GM12878 (cell line): Measurements from ENCODE around the gene SMOC2. TPM values are rescaled to one million over a fixed set of nuclear protein-coding genes. Genes with fewer than 3 reads are reported as not detected.

Experiments used
- ATAC-seq: fragments of 200-7000 bp; cut with Tn5 transposase; 3 replicates; pipeline ENCODE4 v1.9.1; 2020; ENCODE audit warnings: mild to moderate bottlenecking, moderate library complexity
- BruUV-seq: library from RNA; stranded (reverse); fragments of 400-500 nt; replicated peaks from 2 replicates; lab custom pipeline; 2021; lab: Mats Ljungman, UMichigan
- CTCF ChIA-PET: fragments of 300-600 bp; sonication (Branson Sonifier 250); formaldehyde crosslinking; extraction: SDS; loops from one replicate; lab custom pipeline; 2021; ENCODE audit warnings: inconsistent platforms; lab: Yijun Ruan, JAX
- POLR2A ChIA-PET: fragments of 350-600 bp; formaldehyde crosslinking; extraction: SDS; loops from one replicate; lab custom pipeline; 2021; ENCODE audit warnings: inconsistent platforms; lab: Charles Lee
- RAD21 ChIA-PET: fragments of 300-600 bp; sonication (Branson Sonifier 250); formaldehyde crosslinking; loops from one replicate; lab custom pipeline; 2023; ENCODE audit warnings: antibody characterized with exemption; ENCODE audit not compliant: unreplicated experiment; lab: Charles Lee
- SMC1A ChIA-PET: fragments of 300-600 bp; sonication (Branson Sonifier 250); formaldehyde crosslinking; loops from one replicate; lab custom pipeline; 2023; ENCODE audit not compliant: unreplicated experiment, uncharacterized antibody; lab: Charles Lee
- DNase-seq: peaks from one replicate; pipeline ENCODE4 v3.0.0-alpha.2; 2011; ENCODE audit warnings: low read depth, low spot score
- FAIRE-seq: peaks from 3 replicates; lab custom pipeline; 2011; peaks lifted over from hg19 to GRCh38; lab: Jason Lieb, UNC
- H2AFZ ChIP-seq: 2 replicates; pipeline ENCODE4 v1.6.0; 2011; ENCODE audit warnings: low read depth, low read length, control low read depth; ENCODE audit not compliant: control insufficient read depth
- H3K27ac ChIP-seq: 2 replicates; pipeline ENCODE4 v1.5.1; 2011; ENCODE audit warnings: control low read depth; ENCODE audit not compliant: control insufficient read depth, insufficient read depth
- H3K27me3 ChIP-seq, 2 experiments: replicated peaks in 1 of 2; 2 replicates each; pipeline versions ENCODE4 v1.6.0 to v1.6.1; 2011; ENCODE audit warnings: low read length in 1 of 2; ENCODE audit not compliant: control insufficient read depth in 2 of 2, insufficient read depth in 2 of 2
- H3K36me3 ChIP-seq, 2 experiments: 2 replicates each; pipeline ENCODE4 v1.5.1; 2011; ENCODE audit warnings: low read length in 1 of 2; ENCODE audit not compliant: control insufficient read depth in 2 of 2, insufficient read depth in 2 of 2
- H3K4me1 ChIP-seq: 2 replicates; pipeline ENCODE4 v1.6.1; 2011; ENCODE audit warnings: mild to moderate bottlenecking, low read length, moderate library complexity, mixed read lengths; ENCODE audit not compliant: control insufficient read depth, insufficient read depth
- H3K4me2 ChIP-seq: 2 replicates; pipeline ENCODE4 v1.6.0; 2011; ENCODE audit warnings: control low read depth; ENCODE audit not compliant: control insufficient read depth, insufficient read depth
- H3K4me3 ChIP-seq: fragments of 200-600 bp; sonication (generic); 2 replicates; pipeline ENCODE4 v1.5.1; 2016
- H3K79me2 ChIP-seq: 2 replicates; pipeline ENCODE4 v1.6.0; 2011; ENCODE audit warnings: low read length; ENCODE audit not compliant: control insufficient read depth, insufficient read depth
- H3K9ac ChIP-seq: 2 replicates; pipeline ENCODE4 v1.8.0; 2011; ENCODE audit warnings: low read length, control low read depth, mixed read lengths; ENCODE audit not compliant: control insufficient read depth, insufficient read depth
- H3K9me3 ChIP-seq: replicated peaks from 3 replicates; pipeline ENCODE4 v1.5.1; 2011; ENCODE audit warnings: mild to moderate bottlenecking, low read length; ENCODE audit not compliant: control insufficient read depth, insufficient read depth
- H4K20me1 ChIP-seq: 2 replicates; pipeline ENCODE4 v1.6.0; 2011; ENCODE audit not compliant: control insufficient read depth, insufficient read depth
- ATF2 ChIP-seq: IDR thresholded peaks from 2 replicates; pipeline ENCODE4 v1.6.1; 2012; ENCODE audit warnings: low read length, inconsistent platforms
- BMI1 ChIP-seq: fragments of 450-650 bp; IDR thresholded peaks from 2 replicates; pipeline ENCODE4 v1.6.1; 2016; ENCODE audit warnings: mild to moderate bottlenecking, moderate library complexity, borderline replicate concordance
- EGR1 ChIP-seq, 2 experiments: IDR thresholded peaks; 1 replicate in 1 of 2; 2 replicates in 1 of 2; pipeline ENCODE4 v1.6.1; 2011 to 2012; ENCODE audit warnings: low read depth in 2 of 2, low read length in 2 of 2, borderline replicate concordance in 1 of 2, mild to moderate bottlenecking in 1 of 2, moderate library complexity in 1 of 2
- NR2C2 ChIP-seq: IDR thresholded peaks from 2 replicates; pipeline ENCODE4 v1.6.1; 2011; ENCODE audit warnings: borderline replicate concordance, low read depth; ENCODE audit not compliant: control insufficient read depth, insufficient read length
- PRDM15 ChIP-seq: fragments of 450-650 bp; formaldehyde crosslinking; IDR thresholded peaks from 2 replicates; pipeline ENCODE4 v1.4.0; 2020; ENCODE audit warnings: mild to moderate bottlenecking, moderate library complexity
- RAD51 ChIP-seq: fragments of 450-650 bp; IDR thresholded peaks from 2 replicates; pipeline ENCODE4 v1.6.1; 2016; ENCODE audit warnings: moderate library complexity, mild to moderate bottlenecking, inconsistent platforms
- RB1 ChIP-seq: fragments of 450-650 bp; formaldehyde crosslinking; IDR thresholded peaks from 2 replicates; pipeline ENCODE4 v1.6.1; 2017; ENCODE audit warnings: mild to moderate bottlenecking, borderline replicate concordance
- REST ChIP-seq: IDR thresholded peaks from 2 replicates; pipeline ENCODE4 v1.6.1; 2012; ENCODE audit warnings: mild to moderate bottlenecking, low read depth, low read length
- TBL1XR1 ChIP-seq: IDR thresholded peaks from 2 replicates; pipeline ENCODE4 v1.6.1; 2012; ENCODE audit warnings: low read depth, low read length, improper control_type of control experiment
- WGBS: methylation state at CpG from one replicate; pipeline ENCODE4 v1.1.6; 2016; ENCODE audit warnings: low lambda C conversion rate; ENCODE audit not compliant: insufficient replicate concordance, insufficient coverage; ENCODE audit errors: missing lambda C conversion rate; 5-methylcytosine and 5-hydroxymethylcytosine counted together
- in situ Hi-C: fragments of 300-500 bp; cut with MboI; formaldehyde crosslinking; loops from 9 replicates; pipeline ENCODE4 v1.14.3; 2018; ENCODE audit warnings: mixed read lengths
- intact Hi-C: fragments of 100-400 bp; cut with micrococcal nuclease; formaldehyde crosslinking; loops from one replicate; pipeline ENCODE4 v1.14.2; 2022; ENCODE audit not compliant: unreplicated experiment
- polyA plus RNA-seq, 11 experiments: library from polyadenylated mRNA; depleted of rRNA in 4 of 11; unstranded in 6 of 11; stranded (reverse) in 5 of 11; fragments of >200 nt; fragmentation: Nextera tagmentation in 4 of 11; fragmentation: Illumina TruSeq in 1 of 11; extraction: Ambion mirVana in 4 of 11; extraction: Trizol in 1 of 11; gene quantifications; 1 replicate in 1 of 11; 2 replicates in 10 of 11; pipeline versions ENCODE4 v1.2.1 to v1.2.3, GENCODE V29; 2011 to 2016; ENCODE audit warnings: inconsistent platforms in 2 of 11, missing spikeins in 2 of 11, low read depth in 1 of 11
- total RNA-seq, 4 experiments: library from RNA; depleted of rRNA in 3 of 4; stranded (reverse); fragments of >200 nt in 3 of 4; fragmentation: Illumina TruSeq in 1 of 4; extraction: Trizol in 1 of 4; gene quantifications; 2 replicates each; pipeline versions ENCODE4 v1.2.1 to v1.2.3, GENCODE V29; 2013 to 2021

Gene SMOC2
- total and polyA plus RNA-seq, 10 of the 15 experiments (the other 5 are each of a cell fraction or from before 2014, with no cell fraction given): 0.10 to 0.12 TPM; not detected in 8

GRCh38 chr6:168708526-168708925 is 267.5 kb downstream of the SMOC2 start:
- no peaks in the 10 kb centered on the region for H4K20me1 ChIP-seq
- WGBS: 25% methylated on average over 5 of the region's 5 CpGs
- CTCF ChIA-PET: no interaction called here
- POLR2A ChIA-PET: no interaction called here
- no peak for ATAC-seq
- H3K27ac ChIP-seq: no peak overlapping the region
- no peak overlapping the region for H3K9ac ChIP-seq
- no peak for DNase-seq
- H3K79me2 ChIP-seq: no peaks in the 10 kb centered on the region
- TF ChIP-seq RB1: no peak
- no peak for TF ChIP-seq EGR1 (IDR thresholded peaks at IDR 0.05; ENCODE audit: borderline replicate concordance in 1 of 2, low read depth in 2 of 2, low read length in 2 of 2)
- no peak for TF ChIP-seq PRDM15 (CRISPR knock-in tag)
- H3K4me3 ChIP-seq: no peak overlapping the region
- BruUV-seq: no TSS peak
- in situ Hi-C loops (no loop called here), intact Hi-C loops (no loop called here)
- H3K4me1 ChIP-seq: no peaks in the 10 kb centered on the region
- no peaks in the 10 kb centered on the region for H3K27me3 ChIP-seq
- FAIRE-seq: no peak
- RAD21 ChIA-PET: no interaction called here
- H3K9me3 ChIP-seq: no peaks in the 10 kb centered on the region
- no peak overlapping the region for H3K4me2 ChIP-seq
- SMC1A ChIA-PET: no interaction called here
- no peak overlapping the region for H2AFZ ChIP-seq
- H3K36me3 ChIP-seq: no peaks in the 10 kb centered on the region

GRCh38 chr6:168708984-168709383 is 268.0 kb downstream of the SMOC2 start:
- no peak for FAIRE-seq
- POLR2A ChIA-PET: no interaction called here
- RAD21 ChIA-PET: no interaction called here
- Histone ChIP-seq H3K9me3 (no peaks in the 10 kb centered on the region), H3K4me2 (no peak overlapping the region), H3K27ac (no peak overlapping the region), H4K20me1 (no peaks in the 10 kb centered on the region), H3K4me1 (no peaks in the 10 kb centered on the region), H2AFZ (no peak overlapping the region), H3K27me3 (no peaks in the 10 kb centered on the region), H3K36me3 (no peaks in the 10 kb centered on the region), H3K9ac (no peak overlapping the region), H3K4me3 (no peak overlapping the region), H3K79me2 (no peaks in the 10 kb centered on the region)
- no peak for ATAC-seq
- WGBS: 0% methylated on average over 2 of the region's 2 CpGs
- CTCF ChIA-PET: no interaction called here
- in situ Hi-C loops: no loop called here
- no peak for DNase-seq
- intact Hi-C loops: no loop called here
- SMC1A ChIA-PET: no interaction called here
- BruUV-seq: no TSS peak
- TF ChIP-seq TBL1XR1 (no peak), RAD51 (no peak), REST (no peak), NR2C2 (no peak), ATF2 (no peak), BMI1 (no peak)
